ENCODE measurements around the gene INCENP. TPM values are rescaled to one million over a fixed set of nuclear protein-coding genes. Genes with fewer than 3 reads are reported as not detected.

The INCENP gene
- total RNA-seq, 1 experiment from 2014 or later = 102 TPM

- Histone ChIP-seq H3K36me3 (no peaks in the 10 kb centered on the region), H3K27ac (peak overlapping the region; percentile 62; the same call in 1 of the 2 replicates), H3K4me3 (no peak overlapping the region), H3K9me3 (replicated peaks) (0 out of 2 replicates have a peak, but pooled peaks cover 3% of the 10 kb centered on the region), H3K4me1 (replicated peaks) (peaks cover 47% of the 10 kb centered on the region), H3K27me3 (replicated peaks) (no peaks in the 10 kb centered on the region)
- peak in 1 of 2 experiments; percentile 68 for DNase-seq (ENCODE audit: low read depth in 1 of 2, low spot score in 2 of 2)
Measured at GRCh38 chr11:62108017-62108750, 15.6 kb upstream of the INCENP start.

GRCh38 chr11:62108971-62109404 lies 14.8 kb upstream of the INCENP start:
- H3K9me3 ChIP-seq (replicated peaks) = 0 out of 2 replicates have a peak, but pooled peaks cover 3% of the 10 kb centered on the region
- peak; percentile 62 to 83 for DNase-seq (ENCODE audit: low read depth in 1 of 2, low spot score in 2 of 2)
- no peaks in the 10 kb centered on the region for H3K36me3 ChIP-seq
- peak overlapping the region; percentile 62 for H3K27ac ChIP-seq
- H3K4me1 ChIP-seq (replicated peaks) = peaks cover 47% of the 10 kb centered on the region
- no peaks in the 10 kb centered on the region for H3K27me3 ChIP-seq (replicated peaks)
- no peak overlapping the region for H3K4me3 ChIP-seq

- Histone ChIP-seq H3K4me3 (no peak overlapping the region), H3K36me3 (no peaks in the 10 kb centered on the region), H3K9me3 (replicated peaks) (peaks cover 6% of the 10 kb centered on the region), H3K27ac (no peak overlapping the region), H3K27me3 (replicated peaks) (0 out of 2 replicates have a peak, but pooled peaks cover 3% of the 10 kb centered on the region), H3K4me1 (replicated peaks) (no peaks in the 10 kb centered on the region)
- no peak for DNase-seq (ENCODE audit: low read depth in 1 of 2, low spot score in 2 of 2)
Measured at GRCh38 chr11:62115085-62115694, 8.6 kb upstream of the INCENP start.

GRCh38 chr11:62116451-62116850 lies 7.4 kb upstream of the INCENP start:
- no peak for DNase-seq (ENCODE audit: low read depth in 1 of 2, low spot score in 2 of 2)
- no peaks in the 10 kb centered on the region for H3K4me1 ChIP-seq (replicated peaks)
- H3K4me3 ChIP-seq = no peak overlapping the region
- H3K27ac ChIP-seq = no peak overlapping the region
- H3K36me3 ChIP-seq = no peaks in the 10 kb centered on the region
- peaks cover 6% of the 10 kb centered on the region for H3K9me3 ChIP-seq (replicated peaks)
- H3K27me3 ChIP-seq (replicated peaks) = 0 out of 2 replicates have a peak, but pooled peaks cover 3% of the 10 kb centered on the region

GRCh38 chr11:62119569-62119968 lies 4.2 kb upstream of the INCENP start:
- H3K27me3 ChIP-seq (replicated peaks) = 0 out of 2 replicates have a peak, but pooled peaks cover 3% of the 10 kb centered on the region
- DNase-seq (ENCODE audit: low read depth in 1 of 2, low spot score in 2 of 2) = no peak
- H3K27ac ChIP-seq = no peak overlapping the region
- peaks cover 6% of the 10 kb centered on the region for H3K36me3 ChIP-seq
- H3K9me3 ChIP-seq (replicated peaks) = peaks cover 6% of the 10 kb centered on the region
- H3K4me1 ChIP-seq (replicated peaks) = peaks cover 6% of the 10 kb centered on the region
- H3K4me3 ChIP-seq = no peak overlapping the region

GRCh38 chr11:62120001-62120400 lies 3.8 kb upstream of the INCENP start:
- no peak overlapping the region for H3K27ac ChIP-seq
- no peak overlapping the region for H3K4me3 ChIP-seq
- peaks cover 10% of the 10 kb centered on the region for H3K36me3 ChIP-seq
- no peak for DNase-seq (ENCODE audit: low read depth in 1 of 2, low spot score in 2 of 2)
- peaks cover 10% of the 10 kb centered on the region for H3K4me1 ChIP-seq (replicated peaks)
- peaks cover 6% of the 10 kb centered on the region for H3K9me3 ChIP-seq (replicated peaks)
- H3K27me3 ChIP-seq (replicated peaks) = 0 out of 2 replicates have a peak, but pooled peaks cover 3% of the 10 kb centered on the region

GRCh38 chr11:62120431-62120830 lies 3.4 kb upstream of the INCENP start:
- 0 out of 2 replicates have a peak, but pooled peaks cover 3% of the 10 kb centered on the region for H3K27me3 ChIP-seq (replicated peaks)
- no peak for DNase-seq (ENCODE audit: low read depth in 1 of 2, low spot score in 2 of 2)
- H3K4me1 ChIP-seq (replicated peaks) = peaks cover 14% of the 10 kb centered on the region
- H3K9me3 ChIP-seq (replicated peaks) = peaks cover 6% of the 10 kb centered on the region
- peaks cover 14% of the 10 kb centered on the region for H3K36me3 ChIP-seq
- no peak overlapping the region for H3K27ac ChIP-seq
- H3K4me3 ChIP-seq = no peak overlapping the region

GRCh38 chr11:62122076-62122475 lies 1.7 kb upstream of the INCENP start:
- Histone ChIP-seq H3K27me3 (replicated peaks) (no peaks in the 10 kb centered on the region), H3K27ac (no peak overlapping the region), H3K4me3 (no peak overlapping the region), H3K9me3 (replicated peaks) (no peaks in the 10 kb centered on the region; the same call in none of the 2 replicates), H3K36me3 (peaks cover 26% of the 10 kb centered on the region), H3K4me1 (replicated peaks) (peaks cover 18% of the 10 kb centered on the region)
- peak in 1 of 2 experiments; percentile 38 for DNase-seq (ENCODE audit: low read depth in 1 of 2, low spot score in 2 of 2)

GRCh38 chr11:62124186-62125113 lies 639 bp downstream of the INCENP start:
- peaks cover 49% of the 10 kb centered on the region for H3K36me3 ChIP-seq
- peak overlapping the region; percentile 73 for H3K4me3 ChIP-seq
- H3K4me1 ChIP-seq (replicated peaks) = peaks cover 18% of the 10 kb centered on the region
- H3K27ac ChIP-seq = peak overlapping the region; percentile 85
- no peaks in the 10 kb centered on the region for H3K27me3 ChIP-seq (replicated peaks)
- H3K9me3 ChIP-seq (replicated peaks) = no peaks in the 10 kb centered on the region; the same call in 1 of the 2 replicates
- DNase-seq (ENCODE audit: low read depth in 1 of 2, low spot score in 2 of 2) = peak; percentile 64 to 80

- Histone ChIP-seq H3K27ac (no peak overlapping the region), H3K4me3 (peak overlapping the region; percentile 73)
Measured at GRCh38 chr11:62125316-62125715, 1.5 kb downstream of the INCENP start.

GRCh38 chr11:62125881-62126280 lies 2.1 kb downstream of the INCENP start:
- no peak overlapping the region for H3K4me3 ChIP-seq
- no peak overlapping the region for H3K27ac ChIP-seq
- no peaks in the 10 kb centered on the region; the same call in 1 of the 2 replicates for H3K9me3 ChIP-seq (replicated peaks)
- H3K4me1 ChIP-seq (replicated peaks) = peaks cover 18% of the 10 kb centered on the region
- no peak for DNase-seq (ENCODE audit: low read depth in 1 of 2, low spot score in 2 of 2)
- H3K36me3 ChIP-seq = peaks cover 64% of the 10 kb centered on the region
- H3K27me3 ChIP-seq (replicated peaks) = no peaks in the 10 kb centered on the region

More at GRCh38 chr11:62125316-62125715, 1.5 kb downstream of the INCENP start:
- DNase-seq (ENCODE audit: low read depth in 1 of 2, low spot score in 2 of 2) = no peak
- Histone ChIP-seq H3K4me1 (replicated peaks) (peaks cover 18% of the 10 kb centered on the region), H3K9me3 (replicated peaks) (no peaks in the 10 kb centered on the region; the same call in 1 of the 2 replicates), H3K27me3 (replicated peaks) (no peaks in the 10 kb centered on the region), H3K36me3 (peaks cover 58% of the 10 kb centered on the region)

- H3K4me1 ChIP-seq (replicated peaks) = peaks cover 18% of the 10 kb centered on the region
- H3K27me3 ChIP-seq (replicated peaks) = no peaks in the 10 kb centered on the region
- DNase-seq (ENCODE audit: low read depth in 1 of 2, low spot score in 2 of 2) = no peak
- no peaks in the 10 kb centered on the region; the same call in 1 of the 2 replicates for H3K9me3 ChIP-seq (replicated peaks)
- no peak overlapping the region for H3K27ac ChIP-seq
- H3K4me3 ChIP-seq = no peak overlapping the region
- peaks cover 79% of the 10 kb centered on the region for H3K36me3 ChIP-seq
Measured at GRCh38 chr11:62127426-62127825, 3.6 kb downstream of the INCENP start.
